ENCODE data around the gene GET3. TPM values are rescaled to one million over a fixed set of nuclear protein-coding genes. Genes with fewer than 3 reads are reported as not detected.

Gene GET3
- total and polyA plus RNA-seq, 2 of the 4 experiments (the other 2 are of a cell fraction) = 129 to 152 TPM

GRCh38 chr19:12772323-12772722 lies 35.0 kb downstream of the GET3 start:
- intact Hi-C loops (cut with micrococcal nuclease) (no loop called here), dilution Hi-C loops (cut with HindIII; ENCODE audit: low sequenced_read_pairs, unreplicated experiment) (no loop called here), in situ Hi-C loops (cut with MboI; ENCODE audit: low sequenced_read_pairs) (loop anchor here (5.0 kb wide), 1 partner anchor 65 kb away; the partner anchor contains the start of gene MAST1)
- Histone ChIP-seq H2AFZ (replicated peaks; ENCODE audit: low read length, poor library complexity) (no peak overlapping the region), H3K4me1 (ENCODE audit: control insufficient read depth, insufficient read depth, low read length) (0 out of 2 replicates have a peak, but pooled peaks cover 3% of the 10 kb centered on the region), H3K4me3 (ENCODE audit: insufficient read depth, low read depth, low read length) (no peak overlapping the region), H3K23ac (ENCODE audit: low read depth, low read length) (no peak overlapping the region), H2BK120ac (ENCODE audit: low read depth, low read length) (no peak overlapping the region), H4K8ac (ENCODE audit: low read depth in 2 of 2, low read length in 2 of 2) (no peak overlapping the region), H3K27me3 (ENCODE audit: control insufficient read depth, insufficient read depth, low read length) (no peaks in the 10 kb centered on the region), H2AK9ac (replicated peaks; ENCODE audit: low read depth, low read length, poor library complexity) (no peak overlapping the region), H3K4ac (ENCODE audit: low read depth, low read length) (no peak overlapping the region), H3K4me2 (ENCODE audit: low read depth, low read length) (no peak overlapping the region), H3K9me1 (ENCODE audit: insufficient read depth, low read length) (peaks cover 7% of the 10 kb centered on the region), H2BK20ac (ENCODE audit: low read depth, low read length) (no peak overlapping the region), H3K9me3 (ENCODE audit: control insufficient read depth, insufficient read depth, low read length) (no peaks in the 10 kb centered on the region), H4K20me1 (ENCODE audit: insufficient read depth, low read length) (no peaks in the 10 kb centered on the region), H2BK5ac (ENCODE audit: low read depth, low read length, poor library complexity, severe bottlenecking) (no peak overlapping the region), H2AK5ac (ENCODE audit: low read depth, low read length) (no peak overlapping the region), H3K9ac (ENCODE audit: low read depth, low read length) (no peak overlapping the region), H3K27ac (ENCODE audit: insufficient read depth, low read length) (no peak overlapping the region), H2BK15ac (ENCODE audit: low read depth, low read length) (no peak overlapping the region), H3K56ac (ENCODE audit: extremely low read depth, insufficient read depth, low read length) (no peak overlapping the region), H3K79me1 (ENCODE audit: low read depth in 1 of 2, low read length in 2 of 2) (peaks cover 0 to 9% of the 10 kb centered on the region in 2 experiments; a peak in 3 of 4 replicates), H3K18ac (ENCODE audit: low read depth, low read length) (no peak overlapping the region), H4K91ac (ENCODE audit: insufficient read depth, low read depth, low read length) (no peak overlapping the region), H4K5ac (ENCODE audit: low read depth, low read length) (no peak overlapping the region), H3K36me3 (ENCODE audit: control insufficient read depth, insufficient read depth, low read length) (no peaks in the 10 kb centered on the region; the same call in 1 of the 2 replicates), H3K14ac (replicated peaks; ENCODE audit: low read depth, low read length) (no peak overlapping the region)
- POLR2A ChIA-PET (ENCODE audit: unreplicated experiment) = no interaction called here
- no TSS peak for BruUV-seq (replicated peaks)
- WGBS, 2 experiments (ENCODE audit: extremely low coverage in 2 of 2, insufficient read length in 1 of 2) = 100% methylated on average over 2 of the region's 4 CpGs; no CpG with 5 or more reads in 1 of the 2 experiments
- no peak for ATAC-seq (ENCODE audit: low read depth)
- CTCF ChIA-PET = interaction anchor here (0.5 to 1.5 kb wide), 2 partner anchors 21 to 192 kb away, joined by 3 to 4 read pairs; no protein-coding TSS in a partner anchor
- TF ChIP-seq RCOR1 (IDR thresholded peaks at IDR 0.05; ENCODE audit: insufficient replicate concordance, low read length) (no peak), MAFK (IDR thresholded peaks at IDR 0.05; ENCODE audit: low read depth, low read length) (no peak), CEBPB (IDR thresholded peaks at IDR 0.05; ENCODE audit: low read depth, low read length) (no peak), FOS (IDR thresholded peaks at IDR 0.05; ENCODE audit: low read depth, low read length) (no peak), BHLHE40 (IDR thresholded peaks at IDR 0.05; ENCODE audit: low read depth, low read length) (no peak)
- TF ChIP-seq, protein P1, sequence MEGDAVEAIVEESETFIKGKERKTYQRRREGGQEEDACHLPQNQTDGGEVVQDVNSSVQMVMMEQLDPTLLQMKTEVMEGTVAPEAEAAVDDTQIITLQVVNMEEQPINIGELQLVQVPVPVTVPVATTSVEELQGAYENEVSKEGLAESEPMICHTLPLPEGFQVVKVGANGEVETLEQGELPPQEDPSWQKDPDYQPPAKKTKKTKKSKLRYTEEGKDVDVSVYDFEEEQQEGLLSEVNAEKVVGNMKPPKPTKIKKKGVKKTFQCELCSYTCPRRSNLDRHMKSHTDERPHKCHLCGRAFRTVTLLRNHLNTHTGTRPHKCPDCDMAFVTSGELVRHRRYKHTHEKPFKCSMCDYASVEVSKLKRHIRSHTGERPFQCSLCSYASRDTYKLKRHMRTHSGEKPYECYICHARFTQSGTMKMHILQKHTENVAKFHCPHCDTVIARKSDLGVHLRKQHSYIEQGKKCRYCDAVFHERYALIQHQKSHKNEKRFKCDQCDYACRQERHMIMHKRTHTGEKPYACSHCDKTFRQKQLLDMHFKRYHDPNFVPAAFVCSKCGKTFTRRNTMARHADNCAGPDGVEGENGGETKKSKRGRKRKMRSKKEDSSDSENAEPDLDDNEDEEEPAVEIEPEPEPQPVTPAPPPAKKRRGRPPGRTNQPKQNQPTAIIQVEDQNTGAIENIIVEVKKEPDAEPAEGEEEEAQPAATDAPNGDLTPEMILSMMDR (conservative IDR thresholded peaks at IDR 0.05; ENCODE audit: low read depth, low read length) = no peak
- no peak for DNase-seq
